SU-DHL-6 (cell line): ENCODE results near the gene OSGIN1.

Experiments used
- H2AFZ ChIP-seq: fragments of 200-600 bp; sonication (generic); 2 replicates; pipeline ENCODE4 v1.6.1; 2014; ENCODE audit warnings: low read depth, mild to moderate bottlenecking, moderate library complexity, mixed read lengths, antibody characterized with exemption, low read length; ENCODE audit not compliant: severe bottlenecking
- H3F3A ChIP-seq: fragments of 200-600 bp; shearing (Covaris generic); 2 replicates; pipeline ENCODE4 v1.6.0; 2016; ENCODE audit warnings: antibody characterized with exemption, mild to moderate bottlenecking; ENCODE audit not compliant: insufficient read depth
- H3K27ac ChIP-seq: fragments of 200-600 bp; sonication (generic); 2 replicates; pipeline ENCODE4 v1.5.1; 2016; ENCODE audit warnings: low read depth, mild to moderate bottlenecking, low read length, moderate library complexity, mixed read lengths
- H3K27me3 ChIP-seq: fragments of 200-600 bp; sonication (generic), shearing (Covaris generic); 2 replicates; pipeline ENCODE4 v1.6.0; 2014; ENCODE audit warnings: mild to moderate bottlenecking, low read length
- H3K36me3 ChIP-seq: fragments of 200-600 bp; sonication (generic); 2 replicates; pipeline ENCODE4 v1.6.1; 2014; ENCODE audit warnings: mild to moderate bottlenecking, low read length, mixed read lengths
- H3K4me2 ChIP-seq: fragments of 300-600, 200-600 bp; shearing (Covaris generic), sonication (generic); 2 replicates; pipeline ENCODE4 v1.6.0; 2014; ENCODE audit warnings: low read length, low read depth, mild to moderate bottlenecking; ENCODE audit not compliant: poor library complexity, severe bottlenecking
- H3K4me3 ChIP-seq: fragments of 200-600 bp; sonication (generic); 2 replicates; pipeline ENCODE4 v1.5.1; 2014; ENCODE audit warnings: antibody characterized with exemption, low read length, mild to moderate bottlenecking, mixed read lengths; ENCODE audit not compliant: insufficient read depth, poor library complexity, severe bottlenecking
- H3K79me2 ChIP-seq: fragments of 200-600 bp; sonication (generic); 2 replicates; pipeline ENCODE4 v1.6.1; 2014; ENCODE audit warnings: mild to moderate bottlenecking, low read length, moderate library complexity; ENCODE audit not compliant: insufficient read depth
- H3K9ac ChIP-seq: fragments of 200-600 bp; sonication (generic); 2 replicates; pipeline ENCODE4 v1.7.0; 2014; ENCODE audit warnings: mild to moderate bottlenecking, low read length
- H3K9me2 ChIP-seq: fragments of 200-600 bp; sonication (generic); replicated peaks from 2 replicates; pipeline ENCODE4 v1.6.1; 2014; ENCODE audit warnings: low read length; ENCODE audit not compliant: insufficient read depth
- H3K9me3 ChIP-seq: fragments of 200-600 bp; sonication (generic); 2 replicates; pipeline ENCODE4 v1.6.1; 2014; ENCODE audit warnings: low read length, mixed read lengths; ENCODE audit not compliant: insufficient read depth
- H4K20me1 ChIP-seq: fragments of 200-600 bp; sonication (generic); 2 replicates; pipeline ENCODE4 v1.6.1; 2014; ENCODE audit warnings: low read depth, mild to moderate bottlenecking, antibody characterized with exemption, low read length, moderate library complexity, mixed read lengths
- EZH2phosphoT487 ChIP-seq: fragments of 200-600 bp; sonication (generic), shearing (Covaris generic); conservative IDR thresholded peaks from 2 replicates; pipeline ENCODE4 v1.6.1; 2018; ENCODE audit warnings: mild to moderate bottlenecking, antibody characterized with exemption, low read length, moderate library complexity, mixed read lengths
- TF ChIP-seq, protein P1 (sequence below): fragments of 200-600 bp; sonication (generic); IDR thresholded peaks from one replicate; pipeline ENCODE4 v1.5.1; 2017; ENCODE audit warnings: antibody characterized with exemption, mild to moderate bottlenecking, low read length, moderate library complexity; ENCODE audit not compliant: insufficient read depth, poor library complexity, severe bottlenecking

The OSGIN1 gene

DNA sequence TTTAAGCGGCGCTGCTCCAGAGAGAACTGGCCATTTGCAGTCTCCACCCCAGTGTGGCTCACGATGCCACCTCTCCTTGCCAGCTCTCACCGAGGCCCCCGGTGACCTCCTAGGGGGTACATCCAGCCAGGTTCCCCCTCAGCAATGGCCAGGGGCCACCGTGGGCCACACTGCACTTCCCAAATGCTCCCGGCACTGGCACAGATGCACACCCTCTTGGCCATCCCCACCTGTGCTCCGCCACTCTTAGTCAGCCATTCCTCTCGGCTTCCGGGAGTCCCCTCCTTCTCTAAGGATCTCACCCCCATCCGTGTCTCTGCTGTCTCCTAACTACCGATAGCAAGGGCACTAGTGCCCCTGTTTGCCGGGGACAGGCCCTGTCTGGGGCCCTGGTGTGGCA, 28.4 kb upstream of the OSGIN1 start:
- Histone ChIP-seq H3K36me3 (no peaks in the 10 kb centered on the region), H3K9ac (no peak overlapping the region), H3K27me3 (no peaks in the 10 kb centered on the region), H3K9me3 (no peaks in the 10 kb centered on the region), H2AFZ (no peak overlapping the region), H3K4me2 (no peak overlapping the region), H3K9me2 (no peaks in the 10 kb centered on the region), H3K27ac (no peak overlapping the region), H3K4me3 (no peak overlapping the region), H3F3A (no peaks in the 10 kb centered on the region), H4K20me1 (no peaks in the 10 kb centered on the region), H3K79me2 (no peaks in the 10 kb centered on the region)
- TF ChIP-seq, protein P1, sequence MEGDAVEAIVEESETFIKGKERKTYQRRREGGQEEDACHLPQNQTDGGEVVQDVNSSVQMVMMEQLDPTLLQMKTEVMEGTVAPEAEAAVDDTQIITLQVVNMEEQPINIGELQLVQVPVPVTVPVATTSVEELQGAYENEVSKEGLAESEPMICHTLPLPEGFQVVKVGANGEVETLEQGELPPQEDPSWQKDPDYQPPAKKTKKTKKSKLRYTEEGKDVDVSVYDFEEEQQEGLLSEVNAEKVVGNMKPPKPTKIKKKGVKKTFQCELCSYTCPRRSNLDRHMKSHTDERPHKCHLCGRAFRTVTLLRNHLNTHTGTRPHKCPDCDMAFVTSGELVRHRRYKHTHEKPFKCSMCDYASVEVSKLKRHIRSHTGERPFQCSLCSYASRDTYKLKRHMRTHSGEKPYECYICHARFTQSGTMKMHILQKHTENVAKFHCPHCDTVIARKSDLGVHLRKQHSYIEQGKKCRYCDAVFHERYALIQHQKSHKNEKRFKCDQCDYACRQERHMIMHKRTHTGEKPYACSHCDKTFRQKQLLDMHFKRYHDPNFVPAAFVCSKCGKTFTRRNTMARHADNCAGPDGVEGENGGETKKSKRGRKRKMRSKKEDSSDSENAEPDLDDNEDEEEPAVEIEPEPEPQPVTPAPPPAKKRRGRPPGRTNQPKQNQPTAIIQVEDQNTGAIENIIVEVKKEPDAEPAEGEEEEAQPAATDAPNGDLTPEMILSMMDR, result no peak

DNA sequence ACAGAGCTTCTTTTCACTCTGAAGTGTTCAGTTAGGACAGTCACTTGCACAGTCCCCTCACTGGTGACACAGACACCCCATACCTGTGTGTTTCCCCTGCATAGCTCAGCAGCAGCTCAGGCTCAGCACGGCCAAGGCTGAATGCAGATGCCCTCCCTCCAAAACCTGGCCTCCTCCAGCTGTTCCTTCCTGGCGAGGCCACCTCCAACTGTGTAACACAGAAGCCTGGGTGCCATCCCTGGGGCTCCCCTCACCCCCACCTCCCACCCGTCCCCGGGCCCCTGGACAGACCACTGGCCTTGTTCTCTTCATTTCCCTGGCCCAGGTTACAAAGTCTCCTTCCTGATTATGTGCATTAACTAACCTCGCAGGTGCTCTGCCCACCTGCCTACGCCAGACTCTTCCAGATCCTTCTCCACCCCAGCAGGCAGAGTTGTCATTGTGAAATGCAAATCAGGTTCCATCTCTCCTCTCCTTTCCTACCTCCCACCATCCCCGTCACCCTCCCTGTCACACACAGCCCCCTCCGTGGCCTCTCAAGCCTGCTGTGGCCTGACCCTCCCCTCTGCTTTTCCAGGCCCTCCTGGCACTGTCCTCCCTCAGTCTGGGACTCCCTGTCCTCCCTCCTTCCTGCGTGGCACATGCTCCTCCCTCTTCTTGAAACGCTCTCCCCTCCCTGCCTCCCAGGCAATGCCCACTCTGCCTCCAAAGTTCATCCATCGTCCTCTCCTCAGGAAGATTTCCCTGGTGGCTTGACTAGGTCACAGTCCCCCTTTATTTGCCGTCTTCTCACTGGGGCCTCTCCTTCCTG, 27.7 kb upstream of the OSGIN1 start:
- Histone ChIP-seq H3K79me2 (no peaks in the 10 kb centered on the region), H3K9ac (no peak overlapping the region), H4K20me1 (no peaks in the 10 kb centered on the region), H3K9me3 (no peaks in the 10 kb centered on the region), H3K4me3 (no peak overlapping the region), H3K27ac (no peak overlapping the region), H3K36me3 (no peaks in the 10 kb centered on the region), H3K27me3 (no peaks in the 10 kb centered on the region), H3K4me2 (no peak overlapping the region), H2AFZ (no peak overlapping the region), H3K9me2 (no peaks in the 10 kb centered on the region), H3F3A (no peaks in the 10 kb centered on the region)
- TF ChIP-seq, protein P1, result no peak
- TF ChIP-seq EZH2phosphoT487, result no peak

DNA sequence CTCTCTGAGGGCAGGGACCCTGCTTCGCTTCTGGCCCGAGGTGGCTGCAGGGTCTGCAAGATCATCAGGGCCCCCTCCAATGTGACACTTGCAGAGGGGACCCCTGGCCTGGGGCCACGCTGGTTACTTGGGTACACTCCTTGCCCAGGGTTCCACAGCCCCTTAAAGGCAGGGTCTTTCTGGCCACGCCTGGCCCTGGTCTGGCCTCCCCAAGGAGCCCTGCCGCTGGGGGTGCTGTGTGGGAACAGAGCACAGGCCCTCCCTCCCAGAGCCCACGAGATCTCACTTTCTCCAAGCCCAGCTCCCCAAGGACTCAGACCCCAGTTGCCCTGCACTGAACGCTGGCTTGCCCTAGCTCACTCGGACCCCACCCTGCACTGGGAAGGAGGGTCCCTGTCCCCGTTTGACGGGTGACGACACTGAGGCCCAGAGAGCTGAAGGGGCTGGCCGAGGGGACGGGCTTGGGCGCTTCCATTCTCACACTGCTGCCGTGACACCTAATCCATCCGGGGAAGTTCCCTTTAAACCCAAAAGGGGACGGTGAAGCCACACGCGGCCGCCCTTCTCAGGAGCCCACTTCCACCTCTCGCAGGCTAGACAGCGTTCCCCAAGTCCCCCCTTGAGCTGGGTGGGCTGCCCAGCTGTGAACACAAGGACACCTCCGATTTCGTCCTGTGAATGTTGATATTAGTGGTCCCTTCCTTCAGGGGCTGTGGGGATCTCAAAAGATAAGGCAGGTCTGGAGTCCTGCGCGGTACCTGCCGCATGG, 26.9 kb upstream of the OSGIN1 start:
- TF ChIP-seq EZH2phosphoT487, result no peak
- TF ChIP-seq, protein P1, result no peak
- H3K9me2 ChIP-seq, result no peaks in the 10 kb centered on the region
- H4K20me1 ChIP-seq, result no peaks in the 10 kb centered on the region
- H3K79me2 ChIP-seq, result no peaks in the 10 kb centered on the region
- no peak overlapping the region for H3K9ac ChIP-seq
- no peaks in the 10 kb centered on the region for H3K36me3 ChIP-seq
- no peak overlapping the region for H3K4me3 ChIP-seq
- H2AFZ ChIP-seq, result no peak overlapping the region
- H3K27me3 ChIP-seq, result no peaks in the 10 kb centered on the region
- H3K4me2 ChIP-seq, result no peak overlapping the region
- no peak overlapping the region for H3K27ac ChIP-seq
- no peaks in the 10 kb centered on the region for H3F3A ChIP-seq
- no peaks in the 10 kb centered on the region for H3K9me3 ChIP-seq
